NCI-H1048 (cell line): ENCODE data around the gene COL11A2.

Experiments
- DNase-seq: peaks from one replicate; lab custom pipeline; 2025; lab: John Stamatoyannopoulos, UW

The COL11A2 gene

DNA sequence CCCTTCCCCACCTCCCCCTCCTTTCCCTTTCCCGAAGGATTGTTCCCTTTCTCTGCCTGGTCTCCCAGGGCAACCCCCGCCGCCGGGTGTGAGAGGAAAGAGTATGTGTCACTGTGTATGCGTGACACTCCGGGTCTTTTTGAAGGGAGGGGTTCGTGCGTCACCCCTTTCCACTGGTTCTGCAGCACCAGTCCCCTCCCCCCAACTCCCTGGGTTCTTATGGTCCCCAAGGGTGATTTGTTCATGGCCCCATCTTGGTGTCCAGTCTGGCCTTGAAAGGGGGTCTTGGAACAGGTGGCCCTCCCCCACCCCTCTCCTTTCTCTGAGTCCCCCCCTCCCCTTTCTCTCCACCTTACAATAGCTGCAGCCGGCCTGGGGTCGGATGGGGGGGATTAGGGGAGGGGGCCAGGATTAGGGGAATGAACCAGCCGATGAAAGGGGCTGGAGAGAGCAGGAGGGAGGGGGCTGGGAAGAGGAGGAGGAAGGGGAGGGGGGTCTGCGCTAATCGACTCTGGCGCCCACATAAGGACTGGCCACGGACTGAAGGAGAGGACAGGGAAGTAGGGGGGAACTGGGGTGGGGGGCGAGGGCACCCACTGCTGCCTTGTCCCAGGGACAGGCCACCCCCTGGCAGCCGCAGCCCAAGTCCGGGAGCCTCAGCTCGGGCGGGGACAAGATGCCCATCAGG is 14.7 kb upstream of the COL11A2 start:
- DNase-seq: no peak

DNA sequence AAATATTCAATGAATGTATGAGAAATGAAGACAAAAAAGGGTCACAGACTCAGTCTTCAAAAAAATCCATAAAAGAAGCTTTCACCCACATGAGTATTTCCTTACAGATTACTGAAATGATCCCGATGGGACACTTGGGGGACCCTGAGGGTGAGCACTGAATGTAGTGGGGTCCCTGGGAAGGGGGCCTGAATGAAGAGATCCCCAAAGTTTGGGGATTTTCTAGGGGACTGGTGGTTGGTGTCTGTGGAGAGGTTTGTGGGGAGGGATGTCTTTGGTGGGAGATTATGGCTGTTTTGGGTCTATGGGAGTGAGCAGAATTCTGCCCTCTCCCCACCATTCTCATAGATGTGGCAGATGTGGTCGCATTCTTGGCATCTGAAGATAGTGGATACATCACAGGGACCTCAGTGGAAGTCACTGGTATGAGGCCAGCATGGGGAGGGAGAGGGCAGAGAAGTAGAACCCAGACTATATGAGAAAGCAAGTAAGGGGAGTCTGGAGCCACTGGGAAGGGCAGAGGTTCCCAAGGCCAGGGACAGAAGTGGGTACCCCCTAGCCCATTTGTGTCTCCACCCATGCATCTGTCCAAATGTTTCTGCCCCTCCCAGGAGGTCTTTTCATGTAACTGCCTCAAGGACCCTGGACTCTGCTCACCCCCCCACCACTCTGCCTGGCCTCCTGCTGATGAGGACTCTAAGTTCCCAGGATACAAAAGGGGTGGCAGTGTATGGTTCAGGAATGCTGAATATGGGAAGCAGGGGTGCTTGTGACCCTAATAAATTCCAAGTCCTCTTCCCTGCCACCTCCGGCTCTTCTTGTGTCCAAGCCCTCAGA is 14.0 kb upstream of the COL11A2 start:
- no peak for DNase-seq

DNA sequence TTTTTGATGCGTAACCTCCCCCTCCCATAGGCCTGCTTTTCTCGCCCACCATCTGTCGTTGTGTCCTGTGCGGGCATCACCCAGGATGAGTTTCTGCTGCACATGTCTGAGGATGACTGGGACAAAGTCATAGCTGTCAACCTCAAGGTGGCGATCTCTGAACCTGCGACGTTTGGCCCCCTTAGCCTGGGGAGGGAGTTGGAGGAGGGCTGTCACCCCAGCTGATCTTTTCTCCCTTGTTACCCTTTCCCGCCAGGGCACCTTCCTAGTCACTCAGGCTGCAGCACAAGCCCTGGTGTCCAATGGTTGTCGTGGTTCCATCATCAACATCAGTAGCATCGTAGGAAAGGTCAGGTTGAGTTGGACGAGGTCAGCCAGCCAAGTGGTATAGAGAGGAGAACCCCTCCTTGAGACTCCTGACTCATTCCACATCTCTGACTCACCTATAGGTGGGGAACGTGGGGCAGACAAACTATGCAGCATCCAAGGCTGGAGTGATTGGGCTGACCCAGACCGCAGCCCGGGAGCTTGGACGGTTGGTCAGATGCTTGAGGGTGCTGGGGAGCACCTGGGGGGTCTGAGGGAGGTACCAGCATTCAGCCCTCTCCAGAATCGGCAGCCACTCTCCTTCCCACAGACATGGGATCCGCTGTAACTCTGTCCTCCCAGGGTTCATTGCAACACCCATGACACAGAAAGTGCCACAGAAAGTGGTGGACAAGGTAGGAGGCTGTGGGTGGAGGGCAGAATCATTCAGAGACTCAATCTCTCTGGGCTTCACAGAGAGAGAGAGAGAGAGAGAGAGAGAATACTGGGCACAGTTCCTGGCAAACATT is 13.1 kb upstream of the COL11A2 start:
- DNase-seq: no peak

DNA sequence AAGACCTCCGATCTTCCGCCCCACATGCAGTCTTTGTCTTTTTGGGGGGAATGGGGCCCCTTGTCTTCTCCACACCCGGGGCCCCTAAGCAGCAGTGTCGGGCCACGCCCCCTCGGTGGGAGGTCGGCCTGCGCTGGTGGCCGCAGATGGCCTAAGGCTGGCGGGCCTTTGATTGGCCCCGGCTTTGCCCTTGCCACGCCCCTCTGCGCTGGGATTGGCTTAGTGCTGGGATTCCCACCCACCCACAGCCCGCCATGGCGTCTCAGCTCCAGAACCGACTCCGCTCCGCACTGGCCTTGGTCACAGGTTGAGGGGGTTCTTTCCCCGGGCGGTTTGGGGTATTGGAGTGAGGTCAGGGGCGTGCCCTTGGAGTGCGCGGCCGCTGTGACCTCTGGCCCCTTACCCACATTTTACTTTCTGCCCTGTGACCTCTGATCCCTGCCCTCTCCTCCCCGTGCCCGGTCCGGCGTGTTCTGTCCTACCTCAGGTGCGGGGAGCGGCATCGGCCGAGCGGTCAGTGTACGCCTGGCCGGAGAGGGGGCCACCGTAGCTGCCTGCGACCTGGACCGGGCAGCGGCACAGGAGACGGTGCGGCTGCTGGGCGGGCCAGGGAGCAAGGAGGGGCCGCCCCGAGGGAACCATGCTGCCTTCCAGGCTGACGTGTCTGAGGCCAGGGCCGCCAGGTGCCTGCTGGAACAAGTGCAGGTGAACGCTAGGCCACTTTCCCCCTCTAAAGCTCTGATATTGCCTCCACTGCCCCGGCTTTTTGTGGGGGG is 12.3 kb upstream of the COL11A2 start, which contains the start of gene HSD17B8:
TSS of gene HSD17B8 (plus strand) at position 241 of the 776 bp plus-strand sequence. CDS start at position 255, 14 bp downstream.
- DNase-seq: peak; percentile 86

DNA sequence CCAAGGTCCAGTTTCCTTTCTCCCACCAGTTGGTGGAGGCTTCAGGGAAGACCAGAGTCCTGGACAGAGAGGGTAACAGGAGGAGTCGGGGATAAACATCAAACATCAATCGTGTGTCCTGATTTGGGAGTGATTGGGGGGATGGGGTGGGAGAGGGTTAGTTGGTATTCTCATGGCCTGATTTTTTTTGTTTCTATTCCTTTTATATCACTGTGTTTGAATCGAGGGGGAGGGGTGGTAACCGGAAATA is 11.8 kb upstream of the COL11A2 start:
- no peak for DNase-seq

DNA sequence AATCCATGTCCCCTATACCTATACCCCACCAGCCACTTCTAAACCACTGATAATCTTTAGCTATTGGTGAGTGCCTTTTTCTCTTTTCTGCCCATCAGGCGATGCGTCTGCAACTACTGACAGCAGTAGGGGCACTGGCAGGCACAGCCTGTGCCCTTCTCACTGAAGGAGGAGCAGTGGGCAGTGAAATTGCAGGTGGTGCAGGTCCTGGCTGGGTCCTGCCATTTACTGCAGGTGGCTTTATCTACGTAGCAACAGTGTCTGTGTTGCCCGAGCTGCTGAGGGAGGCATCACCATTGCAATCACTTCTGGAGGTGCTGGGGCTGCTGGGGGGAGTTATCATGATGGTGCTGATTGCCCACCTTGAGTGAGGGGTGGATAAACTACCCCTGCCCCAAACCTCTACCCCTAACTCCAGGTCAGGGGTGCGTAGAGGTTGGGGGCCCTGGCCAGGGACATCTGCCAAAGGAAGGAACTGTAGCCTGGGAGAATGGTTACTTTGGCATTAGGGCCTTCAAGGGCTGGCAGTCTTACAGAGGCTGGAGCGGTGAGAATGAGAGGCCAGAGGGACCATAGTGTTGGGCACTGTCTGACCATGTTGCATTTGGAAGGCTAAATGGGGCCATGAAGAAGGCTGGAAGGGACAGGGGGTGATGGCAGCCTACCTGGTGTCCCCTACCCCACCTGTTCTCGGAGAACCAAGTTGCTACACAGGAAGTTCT is 11.3 kb upstream of the COL11A2 start:
- no peak for DNase-seq

DNA sequence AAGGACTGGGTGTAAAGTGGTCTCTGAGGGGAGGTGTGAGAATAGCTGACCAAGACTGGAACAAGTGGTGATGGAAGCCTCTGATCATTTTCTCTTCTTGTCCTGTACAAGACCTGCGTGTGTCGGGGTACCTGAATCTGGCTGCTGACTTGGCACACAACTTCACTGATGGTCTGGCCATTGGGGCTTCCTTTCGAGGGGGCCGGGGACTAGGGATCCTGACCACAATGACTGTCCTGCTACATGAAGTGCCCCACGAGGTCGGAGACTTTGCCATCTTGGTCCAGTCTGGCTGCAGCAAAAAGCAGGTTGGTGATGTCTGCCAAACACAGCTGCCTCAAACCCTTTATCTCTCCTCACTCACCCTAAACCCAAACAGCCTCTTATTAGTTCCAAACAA is 10.5 kb upstream of the COL11A2 start:
- no peak for DNase-seq

DNA sequence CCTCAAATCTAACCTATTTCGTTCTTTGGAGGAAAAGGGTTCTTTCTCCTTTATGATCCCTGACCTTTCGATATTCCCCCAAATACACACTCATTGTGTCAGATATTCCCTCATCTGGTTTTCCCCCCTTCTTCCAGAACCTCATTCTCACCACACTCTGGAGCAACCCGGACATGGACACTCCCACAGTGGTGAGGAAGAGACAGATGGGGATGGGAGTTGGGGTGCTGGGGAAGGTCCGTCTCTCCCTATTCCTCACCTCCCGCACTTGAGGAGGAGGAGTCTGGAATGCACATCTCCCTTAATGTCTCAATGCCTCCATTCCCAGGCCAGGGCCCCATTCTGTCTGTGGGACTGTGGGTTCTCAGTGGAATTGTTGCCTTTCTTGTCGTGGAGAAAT is 9.7 kb upstream of the COL11A2 start:
- DNase-seq: no peak

DNA sequence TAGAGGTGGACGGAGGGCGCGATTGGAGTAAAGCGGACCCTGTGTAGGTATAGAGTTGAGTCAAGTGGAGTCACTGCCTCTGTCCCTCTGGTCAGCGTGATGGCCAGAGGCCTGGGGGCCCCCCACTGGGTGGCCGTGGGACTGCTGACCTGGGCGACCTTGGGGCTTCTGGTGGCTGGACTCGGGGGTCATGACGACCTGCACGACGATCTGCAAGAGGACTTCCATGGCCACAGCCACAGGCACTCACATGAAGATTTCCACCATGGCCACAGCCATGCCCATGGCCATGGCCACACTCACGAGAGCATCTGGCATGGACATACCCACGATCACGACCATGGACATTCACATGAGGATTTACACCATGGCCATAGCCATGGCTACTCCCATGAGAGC is 8.9 kb upstream of the COL11A2 start:
- DNase-seq: no peak

DNA sequence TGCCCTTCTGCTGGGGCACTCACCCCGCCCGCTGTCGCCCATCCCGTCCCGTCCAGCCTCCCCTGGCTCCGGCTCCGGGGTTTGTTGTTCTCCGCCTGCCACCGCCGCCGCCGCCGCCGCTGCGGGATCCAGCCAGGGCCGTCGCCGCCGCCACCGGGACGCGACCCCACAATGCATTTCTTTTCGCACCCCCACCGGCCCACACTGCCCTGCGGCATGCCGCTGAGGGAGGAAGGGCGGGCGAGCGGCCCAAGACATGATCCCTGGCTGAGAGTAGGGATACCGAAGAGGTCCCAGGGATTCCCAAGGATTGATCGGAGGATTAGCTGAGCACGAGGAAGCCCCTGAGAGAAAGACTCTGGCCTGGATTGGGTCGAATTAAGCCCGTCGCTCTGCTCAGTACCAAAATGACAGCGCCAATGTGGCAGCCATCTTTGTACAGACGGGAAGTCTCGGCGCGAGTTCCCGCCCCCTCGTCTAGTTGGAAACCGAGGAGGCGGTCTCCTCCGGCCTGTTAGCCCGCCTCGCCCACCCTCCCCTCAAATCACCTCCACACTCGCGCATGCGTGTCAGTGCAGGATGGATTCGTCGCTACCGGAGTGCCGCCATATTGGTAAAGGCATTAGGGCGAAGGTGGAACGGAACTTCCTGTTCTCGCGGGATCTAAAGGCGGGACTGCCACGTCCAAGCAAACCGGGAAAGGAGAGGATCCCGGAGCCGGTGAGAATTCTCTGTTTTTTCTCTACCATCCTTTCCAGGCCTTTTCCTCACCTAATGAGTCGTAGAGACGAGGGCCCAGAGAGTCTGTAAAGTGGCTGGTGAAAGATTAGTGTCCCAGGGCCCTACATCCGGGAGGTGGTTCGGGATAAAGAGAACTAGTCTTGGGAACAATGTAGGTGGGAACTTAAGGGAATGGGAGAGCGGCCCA is 8.2 kb upstream of the COL11A2 start, which contains the start of the genes RXRB and SLC39A7:
TSS of gene RXRB (minus strand) at position 447 of the 928 bp plus-strand sequence. CDS start at position 258, 189 bp downstream.
TSS of gene SLC39A7 (plus strand) at position 649 of the 928 bp plus-strand sequence. CDS start 379 bp downstream, outside the sequence.
- peak; percentile 97 for DNase-seq

DNA sequence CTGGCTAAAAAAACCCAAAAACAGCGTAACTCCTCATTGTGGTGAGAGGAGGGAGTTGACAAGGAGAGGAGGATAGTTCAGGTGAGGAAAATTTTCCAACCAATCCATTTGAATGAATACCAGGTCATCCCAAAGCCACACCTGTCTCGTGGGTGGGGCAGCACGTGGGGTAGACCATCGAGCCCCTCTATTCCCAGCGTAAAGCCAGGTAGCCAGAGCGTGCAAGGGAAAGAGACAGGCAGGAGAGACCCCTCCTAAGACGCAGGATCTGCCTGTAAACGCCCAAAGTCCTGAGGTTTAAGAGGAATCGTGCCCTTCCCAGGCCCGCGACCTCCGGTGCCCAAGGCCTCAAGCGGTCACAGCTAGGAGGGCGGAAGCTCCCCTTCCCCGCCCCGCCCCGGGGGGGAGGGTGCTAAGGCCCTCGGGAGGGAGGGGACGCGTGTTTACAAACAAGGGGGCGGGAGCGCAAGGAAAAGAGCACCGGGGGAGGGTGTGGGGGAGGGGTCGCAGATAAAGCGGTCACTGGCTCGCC is 7.5 kb upstream of the COL11A2 start:
- DNase-seq: peak; percentile 43

DNA sequence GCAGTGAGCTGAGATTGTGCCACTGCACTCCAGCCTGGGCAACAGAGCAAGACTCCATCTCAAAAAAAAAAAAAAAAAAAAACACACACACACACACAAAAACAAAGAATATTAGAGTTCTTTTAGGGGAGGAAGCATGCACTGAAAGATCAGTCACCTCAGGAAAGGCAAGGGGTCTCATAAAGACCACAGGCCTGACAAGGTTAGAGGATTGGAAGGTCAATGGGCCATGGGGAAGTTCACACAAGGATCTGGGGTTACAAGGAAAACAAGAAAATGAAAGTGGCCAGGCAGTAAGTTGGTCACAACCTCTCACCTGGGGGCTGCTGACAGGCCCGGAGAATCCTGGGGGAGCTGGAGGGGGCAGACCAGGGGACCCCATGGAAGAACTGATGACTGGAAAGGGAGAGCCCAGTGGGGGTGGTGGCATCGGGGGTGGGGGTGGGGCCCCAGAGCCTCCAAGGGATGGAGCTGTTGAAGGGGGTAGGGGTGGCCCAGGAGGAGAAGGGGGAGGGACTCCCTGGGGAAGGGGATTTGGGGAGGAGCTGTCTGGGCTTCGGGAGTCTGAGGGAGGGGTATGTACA is 6.7 kb upstream of the COL11A2 start:
- DNase-seq: no peak

DNA sequence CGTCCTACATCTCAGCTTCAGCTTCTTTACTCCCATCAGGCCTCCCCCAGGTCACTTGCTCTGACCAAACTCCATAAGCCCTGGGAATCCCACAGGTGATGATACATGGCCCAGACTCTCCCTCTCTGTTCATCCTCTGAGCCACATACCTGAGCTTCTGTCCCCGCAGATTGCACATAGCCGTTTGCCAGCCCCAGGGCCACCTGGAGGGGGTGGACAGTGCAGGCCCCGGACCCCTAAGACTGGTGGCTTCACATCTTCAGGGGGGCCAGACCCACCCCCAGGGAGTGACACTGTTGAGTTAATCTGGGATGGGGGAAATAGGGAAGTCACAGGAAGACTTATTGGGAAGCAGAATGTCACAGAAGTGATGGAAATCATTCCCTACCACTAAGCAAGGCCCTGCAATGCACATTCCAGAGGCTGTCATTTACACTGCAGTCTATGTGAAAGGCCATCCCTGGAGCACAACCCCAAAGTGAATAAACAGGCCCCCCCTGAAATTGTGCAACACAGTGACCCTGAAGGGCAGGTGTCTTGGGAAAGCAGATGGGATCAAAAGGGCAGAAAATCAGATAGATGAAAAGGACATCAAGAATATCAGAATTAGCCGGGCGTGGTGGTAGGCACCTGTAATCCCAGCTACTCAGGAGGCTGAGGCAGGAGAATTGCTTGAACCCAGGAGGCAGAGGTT is 6.0 kb upstream of the COL11A2 start:
- no peak for DNase-seq

DNA sequence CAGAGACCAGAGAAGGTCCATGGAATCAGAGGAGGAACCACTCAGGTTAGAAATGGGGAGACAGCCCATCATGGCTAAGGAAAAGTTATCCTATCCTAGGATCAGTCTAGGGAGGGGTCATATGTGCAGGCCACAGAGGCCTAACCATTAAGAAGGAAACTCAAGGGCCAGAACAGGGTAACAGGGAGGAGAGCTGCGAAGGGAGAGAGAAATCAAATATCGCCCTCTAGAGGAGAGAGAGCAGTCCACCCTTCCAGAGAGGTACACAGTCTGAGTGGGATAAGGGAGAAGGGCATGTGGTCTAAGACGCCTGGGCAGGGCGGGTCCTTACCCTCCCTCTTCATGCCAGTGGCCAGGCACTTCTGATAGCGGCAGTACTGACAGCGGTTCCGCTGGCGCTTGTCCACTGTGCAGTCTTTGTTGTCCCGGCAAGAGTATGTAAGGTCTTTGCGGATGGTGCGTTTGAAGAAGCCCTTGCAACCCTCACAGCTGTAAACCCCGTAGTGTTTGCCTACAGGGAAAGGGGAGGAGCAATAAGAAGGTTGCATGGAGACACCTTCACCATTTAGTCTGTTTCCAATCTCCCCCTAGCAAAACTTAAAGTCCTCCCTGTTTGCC is 5.3 kb upstream of the COL11A2 start:
- DNase-seq: peak; percentile 51

DNA sequence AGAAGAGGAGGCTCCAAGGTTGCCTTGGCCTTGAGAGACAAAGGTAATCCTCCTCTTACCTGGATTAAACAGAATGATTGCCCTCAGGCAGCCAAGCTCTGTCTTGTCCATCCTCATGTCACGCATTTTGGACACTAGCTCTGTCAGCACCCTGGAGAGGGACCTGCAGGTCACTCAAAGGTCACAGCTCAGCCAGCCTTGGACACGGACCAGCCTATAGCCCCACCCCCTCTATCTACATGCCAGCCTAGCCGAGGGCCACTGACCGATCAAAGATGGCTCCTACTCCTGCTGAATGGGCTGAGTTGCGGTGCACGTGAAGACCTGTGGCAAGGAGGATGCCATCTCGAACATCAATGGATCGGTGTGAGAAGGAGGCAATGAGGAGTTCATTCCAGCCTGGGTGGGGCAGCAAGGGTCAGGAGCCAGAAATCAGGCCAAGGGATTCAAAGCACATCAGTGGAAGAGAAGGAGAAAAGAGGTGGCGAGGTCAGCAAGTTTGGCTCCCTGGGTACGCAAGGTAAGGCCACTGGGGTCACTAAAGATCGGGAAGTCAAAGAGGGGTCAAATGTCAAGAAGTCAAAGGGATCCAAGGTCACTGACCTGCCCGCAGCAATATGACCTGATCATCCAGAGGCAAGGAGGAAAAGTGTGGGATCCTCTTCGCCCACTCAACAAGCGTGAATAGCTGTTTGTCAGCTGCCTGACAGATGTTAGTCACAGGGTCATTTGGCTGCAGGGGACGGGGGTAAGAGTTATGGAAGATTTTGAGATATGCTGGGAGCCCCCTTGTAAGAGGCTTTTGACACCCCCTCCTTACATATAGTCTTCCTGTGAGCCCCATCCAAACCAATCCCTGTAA is 3.3 kb upstream of the COL11A2 start:
- no peak for DNase-seq

DNA sequence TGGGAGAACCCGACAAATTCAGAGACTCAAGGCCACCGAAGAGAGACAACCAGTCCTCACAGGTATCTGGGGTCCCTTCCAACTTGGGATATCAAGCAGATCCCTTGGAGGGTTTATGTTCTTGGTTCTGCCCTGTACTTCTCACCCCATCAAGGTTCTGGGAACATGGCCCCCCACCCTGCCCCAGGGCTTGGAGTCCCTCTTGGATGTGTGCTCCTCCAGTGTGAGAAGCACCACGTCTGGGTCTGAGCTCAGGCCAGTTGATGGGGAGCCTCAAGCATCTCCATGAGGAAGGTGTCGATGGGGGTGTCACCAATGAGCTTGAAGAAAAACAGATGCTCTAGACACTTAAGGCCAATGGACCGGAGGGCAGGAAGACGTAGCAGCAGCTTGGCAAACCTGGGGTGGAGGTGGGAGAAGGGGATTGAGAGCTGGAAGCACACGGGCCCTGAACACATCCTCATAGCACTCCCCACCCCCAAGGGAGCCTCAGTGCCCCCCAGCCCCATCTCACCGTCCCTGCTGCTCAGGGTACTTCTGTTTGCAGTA is 2.2 kb upstream of the COL11A2 start:
- DNase-seq: no peak

DNA sequence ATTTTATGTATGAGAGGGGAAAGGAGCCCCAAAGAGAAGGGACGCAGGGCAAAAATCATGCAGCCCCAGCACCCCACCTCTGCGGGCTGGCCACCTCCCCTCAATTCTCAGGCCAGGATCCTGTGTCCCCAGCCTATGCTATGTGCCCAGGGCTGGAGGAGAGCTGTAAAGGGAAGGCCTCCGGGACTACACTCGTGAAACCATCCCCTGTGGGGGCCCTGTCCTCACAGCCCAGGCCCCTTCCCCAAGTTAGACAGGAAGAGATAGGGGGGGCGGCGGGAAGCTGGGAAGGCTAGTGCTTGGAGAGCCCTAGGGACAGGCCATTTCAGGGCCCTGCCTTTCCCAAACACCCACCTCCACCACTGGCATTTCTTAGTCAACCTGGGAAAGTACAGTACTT is 1.4 kb upstream of the COL11A2 start:
- no peak for DNase-seq
